Endothelial cell of umbilical vein (primary cell): ENCODE measurements around the gene TOX2. TPM values are rescaled to one million over a fixed set of nuclear protein-coding genes. Genes with fewer than 3 reads are reported as not detected.

Experiments used
- BruUV-seq: library from RNA; stranded (reverse); fragments of 400-500 nt; replicated peaks from 2 replicates; lab custom pipeline; 2021; lab: Mats Ljungman, UMichigan
- CTCF ChIA-PET: fragments of 300-600, 350-600 bp; sonication (Branson Sonifier 250); formaldehyde crosslinking; loops from one replicate; lab custom pipeline; 2021; ENCODE audit warnings: antibody characterized with exemption, inconsistent platforms; lab: Charles Lee
- POLR2A ChIA-PET: fragments of 300-600, 350-600 bp; sonication (Branson Sonifier 250); formaldehyde crosslinking; loops from one replicate; lab custom pipeline; 2021; ENCODE audit warnings: antibody characterized with exemption, inconsistent platforms; lab: Charles Lee
- DNase-seq: peaks from one replicate; pipeline ENCODE4 v3.0.0-alpha.2; 2011; ENCODE audit warnings: low read depth, low spot score
- FAIRE-seq: peaks from 2 replicates; lab custom pipeline; 2011; peaks lifted over from hg19 to GRCh38; lab: Jason Lieb, UNC
- H2AFZ ChIP-seq: 2 replicates; pipeline ENCODE4 v1.6.0; 2012; ENCODE audit warnings: low read depth, low read length, control low read depth, inconsistent platforms
- H3K27ac ChIP-seq: 2 replicates; pipeline ENCODE4 v1.5.1; 2011; ENCODE audit warnings: low read depth, mild to moderate bottlenecking, control low read depth, low read length, moderate library complexity; ENCODE audit not compliant: insufficient read depth
- H3K27me3 ChIP-seq, 2 experiments: 2 replicates each; pipeline versions ENCODE4 v1.6.0 to v1.6.1; 2011; ENCODE audit warnings: low read length in 2 of 2, mixed read lengths in 1 of 2; ENCODE audit not compliant: control insufficient read depth in 2 of 2, insufficient read depth in 2 of 2
- H3K36me3 ChIP-seq, 2 experiments: 2 replicates in 1 of 2; 3 replicates in 1 of 2; pipeline ENCODE4 v1.5.1; 2011; ENCODE audit warnings: low read length in 2 of 2, mild to moderate bottlenecking in 1 of 2, moderate library complexity in 1 of 2; ENCODE audit not compliant: control insufficient read depth in 2 of 2, insufficient read depth in 2 of 2; ENCODE audit errors: extremely low read depth in 1 of 2
- H3K4me1 ChIP-seq: 3 replicates; pipeline ENCODE4 v1.5.1; 2011; ENCODE audit warnings: mild to moderate bottlenecking, low read length; ENCODE audit not compliant: control insufficient read depth, insufficient read depth; ENCODE audit errors: extremely low read depth
- H3K4me2 ChIP-seq: 2 replicates; pipeline ENCODE4 v1.6.1; 2011; ENCODE audit warnings: low read length, control low read depth, mixed read lengths; ENCODE audit not compliant: insufficient read depth
- H3K4me3 ChIP-seq, 3 experiments: fragments of 200-600 bp in 1 of 3; sonication (generic), shearing (Covaris generic) in 1 of 3; replicated peaks in 1 of 3; 2 replicates each; pipeline ENCODE4 v1.5.1; 2011 to 2016; ENCODE audit warnings: control low read depth in 3 of 3, low read length in 3 of 3, mild to moderate bottlenecking in 2 of 3, inconsistent platforms in 1 of 3, low read depth in 1 of 3, moderate library complexity in 1 of 3; ENCODE audit not compliant: insufficient read depth in 1 of 3
- H3K79me2 ChIP-seq: 2 replicates; pipeline ENCODE4 v1.6.0; 2012; ENCODE audit warnings: low read length, inconsistent platforms; ENCODE audit not compliant: control insufficient read depth, insufficient read depth
- H3K9ac ChIP-seq: replicated peaks from 2 replicates; pipeline ENCODE3; 2011; ENCODE audit warnings: low read length, control low read depth; ENCODE audit not compliant: insufficient read depth; ENCODE audit errors: extremely low read depth
- H3K9me1 ChIP-seq: replicated peaks from 3 replicates; pipeline ENCODE4 v1.6.0; 2011; ENCODE audit warnings: mild to moderate bottlenecking, low read length; ENCODE audit not compliant: control insufficient read depth, insufficient read depth; ENCODE audit errors: extremely low read depth
- H3K9me3 ChIP-seq: replicated peaks from 2 replicates; pipeline ENCODE4 v1.5.1; 2012; ENCODE audit warnings: low read length, inconsistent platforms; ENCODE audit not compliant: control insufficient read depth, insufficient read depth
- H4K20me1 ChIP-seq: replicated peaks from 2 replicates; pipeline ENCODE3; 2011; ENCODE audit warnings: mild to moderate bottlenecking, low read length; ENCODE audit not compliant: control insufficient read depth, insufficient read depth; ENCODE audit errors: extremely low read depth
- EZH2 ChIP-seq: IDR thresholded peaks from 2 replicates; pipeline ENCODE4 v1.6.1; 2012; ENCODE audit warnings: borderline replicate concordance, low read depth, mild to moderate bottlenecking, moderate library complexity, low read length, inconsistent platforms; ENCODE audit not compliant: severe bottlenecking
- FOS ChIP-seq: IDR thresholded peaks from 2 replicates; pipeline ENCODE4 v1.6.1; 2011; ENCODE audit warnings: mild to moderate bottlenecking, low read length, moderate library complexity, borderline replicate concordance; ENCODE audit not compliant: insufficient read depth
- JUN ChIP-seq: IDR thresholded peaks from 2 replicates; pipeline ENCODE4 v1.6.1; 2011; ENCODE audit warnings: borderline replicate concordance, low read depth; ENCODE audit not compliant: insufficient read length, insufficient read depth
- MYC ChIP-seq: IDR thresholded peaks from one replicate; pipeline ENCODE4 v1.6.1; 2011; ENCODE audit warnings: mild to moderate bottlenecking, low read depth, low read length
- dilution Hi-C: fragments of 300-500 bp; cut with MboI; formaldehyde crosslinking; loops from one replicate; pipeline ENCODE4 v1.15.0; 2019; ENCODE audit warnings: low sequenced_read_pairs; ENCODE audit not compliant: extremely low pct_ligation_motif_present
- intact Hi-C: fragments of 100-400 bp; cut with micrococcal nuclease; formaldehyde crosslinking; loops from one replicate; pipeline ENCODE4 v1.10.0; 2022
- polyA plus RNA-seq, 4 experiments: library from polyadenylated mRNA; depleted of rRNA in 3 of 4; stranded (reverse) in 3 of 4; unstranded in 1 of 4; fragments of >200 nt; gene quantifications; 2 replicates each; pipeline versions ENCODE4 v1.2.1 to v1.2.3, GENCODE V29; 2011 to 2012; ENCODE audit warnings: missing spikeins in 1 of 4
- total RNA-seq: library from RNA; stranded (reverse); gene quantifications from 2 replicates; pipeline ENCODE4 v1.2.3, GENCODE V29; 2021
- TF ChIP-seq, protein P1 (sequence below), 2 donors: IDR thresholded peaks; 1 replicate in 1 of 2; 2 replicates in 1 of 2; pipeline ENCODE4 v1.5.1; 2011; ENCODE audit warnings: low read length in 2 of 2, mild to moderate bottlenecking in 2 of 2, moderate library complexity in 2 of 2, control low read depth in 1 of 2, inconsistent platforms in 1 of 2, low read depth in 1 of 2; ENCODE audit not compliant: insufficient read depth in 1 of 2; ENCODE audit errors: extremely low read depth in 1 of 2

The TOX2 gene
- total and polyA plus RNA-seq, 2 donors (not counting 3 experiments of a cell fraction or from before 2014, with no cell fraction given), result 7.0 to 18.6 TPM

GRCh38 chr20:44040202-44040915 lies 125.7 kb downstream of the TOX2 start:
- Histone ChIP-seq H2AFZ (no peak overlapping the region), H3K4me3 (no peak overlapping the region), H3K27me3 (peaks cover 0 to 8% of the 10 kb centered on the region in 2 experiments), H4K20me1 (no peaks in the 10 kb centered on the region), H3K36me3 (no peaks in the 10 kb centered on the region), H3K9me3 (no peaks in the 10 kb centered on the region), H3K9me1 (no peaks in the 10 kb centered on the region), H3K4me1 (no peaks in the 10 kb centered on the region), H3K4me2 (no peak overlapping the region), H3K9ac (no peak overlapping the region), H3K27ac (no peak overlapping the region), H3K79me2 (no peaks in the 10 kb centered on the region)
- TF ChIP-seq EZH2 (no peak), JUN (no peak), FOS (no peak), MYC (no peak)
- TF ChIP-seq, protein P1, sequence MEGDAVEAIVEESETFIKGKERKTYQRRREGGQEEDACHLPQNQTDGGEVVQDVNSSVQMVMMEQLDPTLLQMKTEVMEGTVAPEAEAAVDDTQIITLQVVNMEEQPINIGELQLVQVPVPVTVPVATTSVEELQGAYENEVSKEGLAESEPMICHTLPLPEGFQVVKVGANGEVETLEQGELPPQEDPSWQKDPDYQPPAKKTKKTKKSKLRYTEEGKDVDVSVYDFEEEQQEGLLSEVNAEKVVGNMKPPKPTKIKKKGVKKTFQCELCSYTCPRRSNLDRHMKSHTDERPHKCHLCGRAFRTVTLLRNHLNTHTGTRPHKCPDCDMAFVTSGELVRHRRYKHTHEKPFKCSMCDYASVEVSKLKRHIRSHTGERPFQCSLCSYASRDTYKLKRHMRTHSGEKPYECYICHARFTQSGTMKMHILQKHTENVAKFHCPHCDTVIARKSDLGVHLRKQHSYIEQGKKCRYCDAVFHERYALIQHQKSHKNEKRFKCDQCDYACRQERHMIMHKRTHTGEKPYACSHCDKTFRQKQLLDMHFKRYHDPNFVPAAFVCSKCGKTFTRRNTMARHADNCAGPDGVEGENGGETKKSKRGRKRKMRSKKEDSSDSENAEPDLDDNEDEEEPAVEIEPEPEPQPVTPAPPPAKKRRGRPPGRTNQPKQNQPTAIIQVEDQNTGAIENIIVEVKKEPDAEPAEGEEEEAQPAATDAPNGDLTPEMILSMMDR (IDR thresholded peaks at IDR 0.05; ENCODE audit: extremely low read depth in 1 of 2, insufficient read depth in 1 of 2, low read depth in 1 of 2, low read length in 2 of 2), result no peak
- no peak for DNase-seq
- CTCF ChIA-PET, result no interaction called here
- BruUV-seq, result no TSS peak
- dilution Hi-C loops (no loop called here), intact Hi-C loops (no loop called here)
- no peak for FAIRE-seq
- POLR2A ChIA-PET, result no interaction called here
